Adrenal gland (tissue), 5 donors: ENCODE measurements around the gene MYEOV.

ENCODE experiments used
- POLR2A ChIP-seq, 2 donors: fragments of 450-650 bp; IDR thresholded peaks; one replicate each; pipeline ENCODE4 v1.6.1; 2017; ENCODE audit warnings: antibody characterized with exemption in 2 of 2, mild to moderate bottlenecking in 2 of 2, moderate library complexity in 1 of 2
- TF ChIP-seq, protein P1 (sequence below), 6 experiments: fragments of 450-650 bp in 4 of 6; fragments of 200-600 bp in 2 of 6; sonication (generic) in 1 of 6; IDR thresholded peaks; 1 replicate in 5 of 6; 2 replicates in 1 of 6; pipeline versions ENCODE4 v1.5.1 to v1.8.0; 2016 to 2021; ENCODE audit warnings: antibody characterized with exemption in 6 of 6, mild to moderate bottlenecking in 2 of 6, moderate library complexity in 1 of 6
- donor health status: DM: no; HTN: no; CAD: no.

DNA sequence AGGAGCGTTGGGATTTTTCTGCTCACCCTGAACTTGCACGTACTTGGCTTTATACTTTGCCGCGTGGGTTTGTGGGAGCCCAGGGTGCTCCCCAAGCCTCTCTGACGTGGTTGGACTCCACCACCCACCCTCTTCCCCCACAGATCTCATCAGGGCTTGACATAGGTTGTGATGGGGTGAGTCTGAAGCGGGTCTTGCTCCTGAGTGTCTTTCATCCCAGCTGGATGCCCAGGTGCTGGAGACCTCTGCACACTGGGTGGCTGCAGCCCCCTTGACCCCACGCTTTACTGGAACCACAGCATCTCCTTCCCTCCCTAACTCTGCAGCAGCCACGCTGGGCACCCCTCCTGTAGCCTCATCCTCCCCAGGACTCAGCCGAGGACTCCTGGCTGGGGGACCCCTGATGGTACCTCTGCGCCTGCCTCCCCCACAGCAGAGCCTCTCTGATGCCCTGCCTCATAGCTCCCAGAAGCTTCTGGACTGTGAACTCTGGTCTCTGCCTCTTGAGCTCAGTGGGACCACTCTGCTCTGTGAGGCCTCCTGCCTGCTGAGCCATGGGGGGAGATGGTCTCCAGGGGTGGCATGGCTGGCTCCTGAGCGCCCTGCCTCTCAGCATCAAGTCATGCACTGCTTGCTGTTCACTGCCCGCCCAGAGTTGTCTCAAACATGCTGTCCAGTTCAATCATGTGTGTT lies 45.2 kb downstream of the MYEOV start:
- TF ChIP-seq, protein P1, sequence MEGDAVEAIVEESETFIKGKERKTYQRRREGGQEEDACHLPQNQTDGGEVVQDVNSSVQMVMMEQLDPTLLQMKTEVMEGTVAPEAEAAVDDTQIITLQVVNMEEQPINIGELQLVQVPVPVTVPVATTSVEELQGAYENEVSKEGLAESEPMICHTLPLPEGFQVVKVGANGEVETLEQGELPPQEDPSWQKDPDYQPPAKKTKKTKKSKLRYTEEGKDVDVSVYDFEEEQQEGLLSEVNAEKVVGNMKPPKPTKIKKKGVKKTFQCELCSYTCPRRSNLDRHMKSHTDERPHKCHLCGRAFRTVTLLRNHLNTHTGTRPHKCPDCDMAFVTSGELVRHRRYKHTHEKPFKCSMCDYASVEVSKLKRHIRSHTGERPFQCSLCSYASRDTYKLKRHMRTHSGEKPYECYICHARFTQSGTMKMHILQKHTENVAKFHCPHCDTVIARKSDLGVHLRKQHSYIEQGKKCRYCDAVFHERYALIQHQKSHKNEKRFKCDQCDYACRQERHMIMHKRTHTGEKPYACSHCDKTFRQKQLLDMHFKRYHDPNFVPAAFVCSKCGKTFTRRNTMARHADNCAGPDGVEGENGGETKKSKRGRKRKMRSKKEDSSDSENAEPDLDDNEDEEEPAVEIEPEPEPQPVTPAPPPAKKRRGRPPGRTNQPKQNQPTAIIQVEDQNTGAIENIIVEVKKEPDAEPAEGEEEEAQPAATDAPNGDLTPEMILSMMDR (IDR thresholded peaks at IDR 0.05) = no peak
- TF ChIP-seq POLR2A (IDR thresholded peaks at IDR 0.05) = no peak
